DND-41 (cell line): Measurements from ENCODE around the gene ARL8B.

Experiments
- CTCF ChIP-seq: IDR thresholded peaks from 2 replicates; pipeline ENCODE4 v1.5.1; 2012; ENCODE audit warnings: borderline replicate concordance, low read length, moderate library complexity, mild to moderate bottlenecking; ENCODE audit not compliant: poor library complexity, severe bottlenecking; ENCODE audit errors: extremely low read depth
- EZH2 ChIP-seq: IDR thresholded peaks from 3 replicates; pipeline ENCODE4 v1.6.1; 2012; ENCODE audit warnings: borderline replicate concordance, low read depth, mild to moderate bottlenecking, moderate library complexity, low read length, inconsistent platforms; ENCODE audit not compliant: severe bottlenecking

- TF ChIP-seq CTCF (no peak), EZH2 (no peak)
These were observed 28.4 kb upstream of the ARL8B start for GRCh38 chr3:5093731-5094130.
